Loucy (cell line): ENCODE measurements around the gene SMPD4.
"Not testable (repeated sequence)": the region's sequence is repeated elsewhere in the genome, so short reads cannot be mapped to it uniquely, and the experiment has no call there.

Experiments used
- CTCF ChIP-seq: fragments of 200-600 bp; sonication (generic); conservative IDR thresholded peaks from 2 replicates; pipeline ENCODE4 v1.5.1; 2014; ENCODE audit warnings: mild to moderate bottlenecking, antibody characterized with exemption, low read length
- EZH2phosphoT487 ChIP-seq: fragments of 200-600 bp; IDR thresholded peaks from 2 replicates; pipeline ENCODE4 v1.6.1; 2018; ENCODE audit warnings: antibody characterized with exemption, mild to moderate bottlenecking, moderate library complexity, borderline replicate concordance

- TF ChIP-seq CTCF, EZH2phosphoT487: not testable (repeated sequence)
Measured at GRCh38 chr2:130187859-130188792, 6.7 kb upstream of the SMPD4 start.
